GM12801 (cell line): ENCODE data around the gene MYL5.

Source experiments
- TF ChIP-seq, protein P1 (sequence below): IDR thresholded peaks from one replicate; pipeline ENCODE4 v1.5.1; 2011; ENCODE audit warnings: control low read depth; ENCODE audit not compliant: insufficient read length; ENCODE audit errors: extremely low read depth

Gene MYL5

DNA sequence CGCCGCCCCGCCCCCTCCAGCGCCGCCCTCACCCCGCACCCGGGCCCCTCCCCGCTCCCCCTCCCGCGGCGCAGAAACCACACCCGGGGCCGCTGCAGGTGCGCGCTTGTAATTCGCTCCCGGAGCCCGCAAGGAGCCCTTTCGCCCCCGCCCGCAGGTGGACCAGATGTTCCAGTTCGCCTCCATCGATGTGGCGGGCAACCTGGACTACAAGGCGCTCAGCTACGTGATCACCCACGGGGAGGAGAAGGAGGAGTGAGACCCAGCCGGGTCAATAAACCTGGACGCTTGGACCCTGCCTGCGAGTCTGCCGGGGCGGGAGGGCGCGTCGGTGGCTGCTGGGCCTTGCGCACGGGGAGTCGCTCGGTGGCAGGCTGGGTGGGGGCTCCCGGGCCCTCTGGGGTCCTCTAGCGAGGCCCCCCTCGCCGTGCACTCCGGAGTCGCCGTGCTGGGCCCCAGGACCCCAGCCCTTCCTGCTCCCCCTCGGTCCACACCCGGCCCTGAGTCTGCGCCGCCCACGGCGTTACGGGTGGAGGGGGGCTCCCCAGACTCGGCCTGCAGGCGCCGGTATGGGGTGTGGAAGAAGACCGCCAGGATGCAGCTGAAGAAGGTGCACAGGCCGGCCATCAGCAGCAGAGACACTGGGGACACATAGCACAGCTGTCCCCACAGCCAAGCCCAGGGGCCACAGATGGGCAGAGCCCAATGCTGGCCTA is 7.6 kb downstream of the MYL5 start:
- TF ChIP-seq, protein P1, sequence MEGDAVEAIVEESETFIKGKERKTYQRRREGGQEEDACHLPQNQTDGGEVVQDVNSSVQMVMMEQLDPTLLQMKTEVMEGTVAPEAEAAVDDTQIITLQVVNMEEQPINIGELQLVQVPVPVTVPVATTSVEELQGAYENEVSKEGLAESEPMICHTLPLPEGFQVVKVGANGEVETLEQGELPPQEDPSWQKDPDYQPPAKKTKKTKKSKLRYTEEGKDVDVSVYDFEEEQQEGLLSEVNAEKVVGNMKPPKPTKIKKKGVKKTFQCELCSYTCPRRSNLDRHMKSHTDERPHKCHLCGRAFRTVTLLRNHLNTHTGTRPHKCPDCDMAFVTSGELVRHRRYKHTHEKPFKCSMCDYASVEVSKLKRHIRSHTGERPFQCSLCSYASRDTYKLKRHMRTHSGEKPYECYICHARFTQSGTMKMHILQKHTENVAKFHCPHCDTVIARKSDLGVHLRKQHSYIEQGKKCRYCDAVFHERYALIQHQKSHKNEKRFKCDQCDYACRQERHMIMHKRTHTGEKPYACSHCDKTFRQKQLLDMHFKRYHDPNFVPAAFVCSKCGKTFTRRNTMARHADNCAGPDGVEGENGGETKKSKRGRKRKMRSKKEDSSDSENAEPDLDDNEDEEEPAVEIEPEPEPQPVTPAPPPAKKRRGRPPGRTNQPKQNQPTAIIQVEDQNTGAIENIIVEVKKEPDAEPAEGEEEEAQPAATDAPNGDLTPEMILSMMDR = no peak

DNA sequence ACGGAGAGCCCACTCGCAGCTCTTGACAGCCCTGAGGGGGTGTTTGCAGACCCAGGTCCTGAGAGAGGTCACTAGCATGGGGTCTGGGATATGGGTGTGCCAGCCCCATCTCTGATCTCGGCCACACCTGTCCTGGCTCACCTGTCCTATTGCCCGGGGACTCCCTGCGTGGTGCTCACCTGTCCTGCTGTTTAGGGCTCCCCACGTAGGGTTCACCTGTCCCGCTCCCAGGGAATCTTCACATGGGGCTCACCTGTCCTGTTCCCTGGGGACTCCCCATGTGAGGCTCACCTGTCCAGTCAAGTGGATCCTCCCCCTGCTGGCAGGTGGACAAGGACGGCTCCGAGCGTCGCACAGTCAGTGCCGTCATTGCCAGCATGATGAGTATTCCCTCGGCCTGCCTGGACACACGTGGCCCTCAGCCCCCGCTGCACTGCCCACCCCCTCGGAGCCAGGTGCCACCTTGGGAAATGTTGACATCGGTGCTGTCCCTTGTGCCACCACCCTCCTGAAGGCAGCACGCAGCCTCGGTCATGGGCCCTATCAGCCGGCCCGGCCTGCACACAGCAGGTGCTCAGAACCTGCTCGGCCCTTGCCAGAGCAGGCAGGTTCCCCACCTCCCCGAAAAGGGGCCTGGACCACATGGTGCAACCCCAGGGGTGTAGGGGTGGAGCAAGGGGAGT is 8.3 kb downstream of the MYL5 start:
- TF ChIP-seq, protein P1 = no peak

DNA sequence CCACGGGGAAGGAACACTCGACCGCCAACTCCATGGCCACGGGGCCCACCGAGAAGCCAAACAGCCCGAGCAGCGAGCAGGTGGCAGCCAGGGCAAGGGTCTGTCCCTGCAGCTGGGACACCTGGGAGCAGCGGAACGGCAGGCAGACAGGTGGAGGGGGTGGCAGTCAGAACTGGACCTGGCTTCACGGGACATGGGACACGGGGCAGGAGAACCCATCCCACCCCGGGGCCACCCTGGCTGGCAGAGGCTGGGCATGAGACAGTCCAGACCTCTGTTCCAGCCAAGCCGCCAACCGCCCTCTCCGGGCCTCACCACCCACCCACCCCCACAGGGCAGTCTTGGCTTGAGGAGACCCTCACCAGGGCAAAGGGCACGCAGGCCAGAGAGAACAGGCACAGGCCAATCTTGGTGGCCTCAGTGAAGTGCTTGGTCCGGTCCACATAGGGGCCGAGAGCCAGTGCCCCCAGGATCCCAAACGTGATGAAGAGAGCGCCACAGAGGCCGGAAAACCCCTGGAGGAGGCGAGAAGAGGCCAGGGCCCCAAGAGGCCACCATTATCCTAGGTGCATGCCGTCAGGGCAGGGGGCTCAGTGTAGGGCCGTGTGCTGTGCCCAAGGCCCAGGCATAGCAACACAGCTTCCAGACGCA is 9.0 kb downstream of the MYL5 start:
- TF ChIP-seq, protein P1 = no peak

DNA sequence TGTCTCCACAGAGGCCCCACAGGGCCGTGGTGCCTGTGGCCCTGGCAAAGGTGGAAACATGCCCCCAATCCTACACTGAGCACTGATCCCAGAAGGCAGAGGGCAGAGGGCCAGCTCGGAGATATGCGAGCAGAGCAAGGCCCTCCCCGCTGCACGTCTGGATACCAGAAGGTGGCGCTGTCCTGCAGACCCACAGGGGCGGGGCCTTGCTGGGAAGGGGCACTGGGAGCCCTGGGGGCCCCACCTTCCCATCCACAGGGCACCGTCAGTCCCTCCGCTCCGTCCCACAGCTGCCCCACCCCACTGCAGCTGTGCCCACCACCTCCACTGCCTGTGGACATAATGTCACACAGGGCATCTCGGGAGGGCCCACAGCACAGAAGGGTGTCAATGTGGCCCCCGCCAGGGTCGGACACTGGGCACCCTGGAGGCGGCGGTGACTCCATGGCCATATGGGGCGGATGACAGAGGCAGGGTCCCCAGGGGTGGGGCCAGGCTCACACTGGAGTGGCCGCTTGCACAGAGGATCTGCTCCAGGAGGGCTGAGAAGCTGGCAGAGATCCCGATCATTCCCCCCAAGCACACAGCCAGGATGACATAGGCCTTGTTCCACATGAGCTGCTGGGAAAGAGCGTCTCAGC is 9.8 kb downstream of the MYL5 start:
- TF ChIP-seq, protein P1 = no peak

DNA sequence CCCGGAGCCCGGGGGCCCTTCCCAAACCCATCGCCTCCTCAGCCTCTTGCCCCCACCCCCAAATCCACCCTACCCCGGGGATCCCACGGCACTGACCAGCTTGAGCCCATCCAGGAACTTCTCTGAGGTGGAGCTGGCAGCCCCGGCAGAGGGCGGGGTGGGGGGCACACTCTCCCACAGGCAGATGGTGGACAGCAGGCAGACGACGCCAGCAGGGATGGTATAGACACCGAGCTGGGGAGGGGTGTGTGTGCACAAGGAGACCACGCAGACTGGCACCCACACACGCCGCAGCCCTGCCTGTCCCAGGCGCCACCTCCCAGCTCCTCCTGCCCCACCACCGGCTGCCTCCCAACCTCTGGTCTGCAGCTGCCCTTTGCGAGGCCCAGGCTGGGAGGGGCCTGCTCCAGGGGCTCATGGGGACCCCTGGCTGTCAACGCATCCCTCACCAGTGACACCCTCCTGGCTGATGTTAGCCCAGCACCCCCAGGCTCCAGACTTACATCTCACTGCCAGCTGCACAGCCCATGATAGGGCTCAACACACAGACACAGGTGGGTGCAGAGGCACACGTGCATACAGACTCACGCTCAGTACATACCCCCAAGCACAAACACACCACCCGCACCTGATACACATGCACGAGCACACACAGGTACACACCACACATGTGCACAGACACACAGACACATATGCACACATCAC is 10.4 kb downstream of the MYL5 start:
- TF ChIP-seq, protein P1 = no peak

DNA sequence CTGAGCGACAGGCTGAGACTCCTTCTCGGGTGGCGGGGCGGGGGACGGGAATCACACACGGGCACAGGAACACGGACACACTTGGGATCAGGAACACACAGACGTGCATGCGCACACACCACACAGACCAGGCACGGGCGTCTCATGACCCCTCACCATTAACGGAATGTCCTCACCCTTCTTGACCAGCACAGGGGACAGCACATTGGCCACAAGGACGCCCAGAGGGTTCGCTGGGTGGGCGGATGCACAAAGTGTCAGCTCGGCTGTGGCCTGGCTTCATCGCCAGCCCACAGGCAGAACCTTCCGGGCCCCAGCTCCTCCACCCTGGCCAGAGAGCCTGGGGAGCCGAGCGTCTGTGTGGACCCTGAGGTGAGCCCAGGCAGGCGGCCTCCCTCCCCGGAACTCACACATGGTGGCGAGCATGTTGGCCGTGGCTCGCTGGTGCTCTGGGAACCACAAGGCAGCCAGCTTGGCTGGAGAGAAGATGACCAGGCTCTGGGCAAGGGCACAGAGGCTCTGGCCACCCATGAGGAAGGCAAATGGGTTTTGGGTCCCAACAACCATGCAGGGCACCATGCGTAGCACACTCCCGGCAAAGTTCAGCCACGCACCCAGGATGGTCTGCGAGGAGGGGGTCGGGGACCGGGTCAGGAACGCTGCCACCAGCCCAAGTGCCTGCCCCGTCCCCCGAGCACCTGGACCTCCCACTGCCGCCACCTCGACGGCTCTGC is 11.5 kb downstream of the MYL5 start:
- TF ChIP-seq, protein P1 = no peak
